B cell (primary cell): ENCODE measurements around the gene KCTD17. TPM values are rescaled to one million over a fixed set of nuclear protein-coding genes. Genes with fewer than 3 reads are reported as not detected.

Experiments
- ATAC-seq: fragments of 200-7000 bp; cut with Tn5 transposase; one replicate; pipeline ENCODE4 v1.10.0; 2021; ENCODE audit warnings: low read depth, mild to moderate bottlenecking, moderate number of reproducible peaks, moderate library complexity
- CTCF ChIA-PET: fragments of 350-600 bp; sonication (Branson Sonifier 250); formaldehyde crosslinking; loops from one replicate; lab custom pipeline; 2021; ENCODE audit warnings: antibody characterized with exemption, inconsistent platforms; lab: Charles Lee
- POLR2A ChIA-PET: fragments of 350-600 bp; sonication (Branson Sonifier 250); formaldehyde crosslinking; loops from one replicate; lab custom pipeline; 2021; ENCODE audit warnings: antibody characterized with exemption; lab: Charles Lee
- DNase-seq: peaks from one replicate; pipeline ENCODE4 v3.0.0; 2013
- H2AFZ ChIP-seq: 2 replicates; pipeline ENCODE4 v1.6.1; 2012; ENCODE audit warnings: mild to moderate bottlenecking, low read depth, low read length; ENCODE audit not compliant: insufficient read depth, poor library complexity, severe bottlenecking
- H3K27ac ChIP-seq, 2 donors: 1 replicate in 1 of 2; 2 replicates in 1 of 2; pipeline ENCODE4 v1.5.1; 2012 to 2013; ENCODE audit warnings: low read length in 2 of 2, mild to moderate bottlenecking in 2 of 2, moderate library complexity in 1 of 2
- H3K27me3 ChIP-seq, 4 experiments: fragments of 200-600 bp in 1 of 4; sonication (generic) in 1 of 4; replicated peaks in 1 of 4; 1 replicate in 2 of 4; 2 replicates in 2 of 4; pipeline versions ENCODE4 v1.6.1 to v1.7.0; 2013 to 2016; ENCODE audit warnings: low read length in 3 of 4, mild to moderate bottlenecking in 2 of 4, mixed read lengths in 1 of 4, moderate library complexity in 1 of 4; ENCODE audit not compliant: insufficient read depth in 4 of 4, control insufficient read depth in 3 of 4; ENCODE audit errors: control extremely low read depth in 1 of 4
- H3K36me3 ChIP-seq, 2 experiments: replicated peaks in 1 of 2; 1 replicate in 1 of 2; 2 replicates in 1 of 2; pipeline versions ENCODE4 v1.6.1 to v1.7.1; 2013; ENCODE audit warnings: low read length in 1 of 2; ENCODE audit not compliant: insufficient read depth in 2 of 2, control insufficient read depth in 1 of 2; ENCODE audit errors: control extremely low read depth in 1 of 2, extremely low read depth in 1 of 2
- H3K4me1 ChIP-seq, 2 donors: fragments of 200-600 bp in 1 of 2; sonication (generic) in 1 of 2; 1 replicate in 1 of 2; 2 replicates in 1 of 2; pipeline versions ENCODE4 v1.5.1 to v1.6.1; 2013 to 2017; ENCODE audit warnings: low read length in 2 of 2; ENCODE audit not compliant: control insufficient read depth in 2 of 2, insufficient read depth in 2 of 2
- H3K4me2 ChIP-seq: replicated peaks from 2 replicates; pipeline ENCODE3; 2012; ENCODE audit warnings: mild to moderate bottlenecking, low read depth, low read length; ENCODE audit not compliant: poor library complexity, severe bottlenecking
- H3K4me3 ChIP-seq, 5 experiments: fragments of 200-600 bp in 1 of 5; sonication (generic) in 1 of 5; 1 replicate in 3 of 5; 2 replicates in 2 of 5; pipeline versions ENCODE4 v1.5.1 to v1.7.0; 2011 to 2016; ENCODE audit warnings: low read length in 4 of 5, mild to moderate bottlenecking in 4 of 5, low read depth in 2 of 5, control low read depth in 1 of 5, moderate library complexity in 1 of 5; ENCODE audit not compliant: insufficient read depth in 1 of 5; ENCODE audit errors: control extremely low read depth in 1 of 5, extremely low read depth in 1 of 5
- H3K79me2 ChIP-seq: fragments of 200-600 bp; sonication (generic); one replicate; pipeline ENCODE4 v1.6.0; 2016; ENCODE audit warnings: low read length; ENCODE audit not compliant: control insufficient read depth, insufficient read depth
- H3K9ac ChIP-seq: fragments of 200-600 bp; sonication (generic); 2 replicates; pipeline ENCODE4 v1.6.1; 2017; ENCODE audit warnings: mild to moderate bottlenecking, low read length, moderate library complexity
- H3K9me3 ChIP-seq, 3 donors: one replicate each; pipeline versions ENCODE4 v1.6.1 to v1.7.1; 2013; ENCODE audit warnings: low read length in 2 of 3; ENCODE audit not compliant: control insufficient read depth in 2 of 3, insufficient read depth in 1 of 3; ENCODE audit errors: control extremely low read depth in 1 of 3
- H4K20me1 ChIP-seq: 2 replicates; pipeline ENCODE4 v1.6.0; 2012; ENCODE audit warnings: mild to moderate bottlenecking, low read length; ENCODE audit not compliant: insufficient read depth, control insufficient read depth, poor library complexity, severe bottlenecking
- H3K27ac Mint-ChIP-seq: one replicate; pipeline ENCODE4 v1.8.0; 2021; ENCODE audit warnings: mixed read lengths
- H3K27me3 Mint-ChIP-seq: one replicate; pipeline ENCODE4 v1.8.0; 2021; ENCODE audit warnings: mixed read lengths
- H3K4me1 Mint-ChIP-seq: one replicate; pipeline ENCODE4 v1.8.0; 2021; ENCODE audit warnings: mixed read lengths
- H3K4me3 Mint-ChIP-seq: one replicate; pipeline ENCODE4 v1.8.0; 2021; ENCODE audit warnings: mixed read lengths
- H3K9me3 Mint-ChIP-seq: one replicate; pipeline ENCODE4 v1.8.0; 2022; ENCODE audit warnings: mixed read lengths; ENCODE audit not compliant: insufficient read depth
- EZH2 ChIP-seq: IDR thresholded peaks from 2 replicates; pipeline ENCODE4 v1.6.1; 2012; ENCODE audit warnings: borderline replicate concordance, low read depth, mild to moderate bottlenecking, moderate library complexity, low read length; ENCODE audit not compliant: insufficient read depth, poor library complexity, severe bottlenecking
- WGBS: methylation state at CpG from one replicate; pipeline ENCODE4 v1.1.5; 2013; ENCODE audit warnings: missing lambda C conversion rate; ENCODE audit not compliant: insufficient coverage; 5-methylcytosine and 5-hydroxymethylcytosine counted together
- intact Hi-C: fragments of 100-400 bp; cut with micrococcal nuclease; formaldehyde crosslinking; loops from one replicate; pipeline ENCODE4 v1.10.0; 2022
- polyA plus RNA-seq: library from polyadenylated mRNA; depleted of rRNA; stranded (reverse); fragments of >200 nt; gene quantifications from 2 replicates; pipeline ENCODE4 v1.2.3, GENCODE V29; 2012
- total RNA-seq, 2 donors: library from RNA; stranded (reverse); fragments of 120-200 nt in 1 of 2; gene quantifications; 1 replicate in 1 of 2; 2 replicates in 1 of 2; pipeline versions ENCODE4 v1.2.3 to v1.2.4, GENCODE V29; 2013 to 2022
- TF ChIP-seq, protein P1 (sequence below): fragments of 200-600 bp; IDR thresholded peaks from one replicate; pipeline ENCODE4 v1.8.0; 2022; ENCODE audit warnings: antibody characterized with exemption, mild to moderate bottlenecking

The KCTD17 gene
- total and polyA plus RNA-seq, 2 donors (not counting 1 experiment from before 2014, with no cell fraction given), result 29.0 to 41.3 TPM

GRCh38 chr22:37018815-37019308, 32.7 kb upstream of the KCTD17 start:
- Histone ChIP-seq H3K4me1 (peaks cover 9 to 20% of the 10 kb centered on the region in 2 donors), H2AFZ (peak overlapping the region; percentile 92), H3K27me3 (no peaks in the 10 kb centered on the region), H3K4me2 (peak overlapping the region; percentile 93), H3K4me3 (peak overlapping the region in 4 of 5 experiments; percentile 41 to 65 (median 54)), H3K9ac (peak overlapping the region; percentile 67), H3K27ac (no peak overlapping the region), H4K20me1 (no peaks in the 10 kb centered on the region), H3K36me3 (no peaks in the 10 kb centered on the region), H3K79me2 (peaks cover 5% of the 10 kb centered on the region), H3K9me3 (no peaks in the 10 kb centered on the region)
- intact Hi-C loops, result loop anchor here (1.0 kb wide), 1 partner anchor 42 kb away; no protein-coding TSS in a partner anchor
- 3% methylated on average over 35 of the region's 35 CpGs for WGBS
- peak overlapping the region; percentile 26 for H3K27ac Mint-ChIP-seq
- DNase-seq (no peak), ATAC-seq (peak; percentile 4)
- no peaks in the 10 kb centered on the region for H3K27me3 Mint-ChIP-seq
- H3K9me3 Mint-ChIP-seq, result no peaks in the 10 kb centered on the region
- ChIA-PET CTCF (interaction anchor here (0.9 to 1.5 kb wide), 5 partner anchors 22 to 163 kb away, joined by 3 to 7 read pairs (median 4); partner anchors contain the start of gene KCTD17), POLR2A (interaction anchor here (0.6 kb wide), 1 partner anchor 657 kb away, joined by 3 read pairs; no protein-coding TSS in a partner anchor)
- TF ChIP-seq, protein P1, sequence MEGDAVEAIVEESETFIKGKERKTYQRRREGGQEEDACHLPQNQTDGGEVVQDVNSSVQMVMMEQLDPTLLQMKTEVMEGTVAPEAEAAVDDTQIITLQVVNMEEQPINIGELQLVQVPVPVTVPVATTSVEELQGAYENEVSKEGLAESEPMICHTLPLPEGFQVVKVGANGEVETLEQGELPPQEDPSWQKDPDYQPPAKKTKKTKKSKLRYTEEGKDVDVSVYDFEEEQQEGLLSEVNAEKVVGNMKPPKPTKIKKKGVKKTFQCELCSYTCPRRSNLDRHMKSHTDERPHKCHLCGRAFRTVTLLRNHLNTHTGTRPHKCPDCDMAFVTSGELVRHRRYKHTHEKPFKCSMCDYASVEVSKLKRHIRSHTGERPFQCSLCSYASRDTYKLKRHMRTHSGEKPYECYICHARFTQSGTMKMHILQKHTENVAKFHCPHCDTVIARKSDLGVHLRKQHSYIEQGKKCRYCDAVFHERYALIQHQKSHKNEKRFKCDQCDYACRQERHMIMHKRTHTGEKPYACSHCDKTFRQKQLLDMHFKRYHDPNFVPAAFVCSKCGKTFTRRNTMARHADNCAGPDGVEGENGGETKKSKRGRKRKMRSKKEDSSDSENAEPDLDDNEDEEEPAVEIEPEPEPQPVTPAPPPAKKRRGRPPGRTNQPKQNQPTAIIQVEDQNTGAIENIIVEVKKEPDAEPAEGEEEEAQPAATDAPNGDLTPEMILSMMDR, result no peak
- no peak for TF ChIP-seq EZH2
- H3K4me1 Mint-ChIP-seq, result peaks cover 20% of the 10 kb centered on the region
- peak overlapping the region; percentile 83 for H3K4me3 Mint-ChIP-seq
